Psoas muscle (tissue), 8 donors: ENCODE results near the gene TUT7. TPM values are rescaled to one million over a fixed set of nuclear protein-coding genes. Genes with fewer than 3 reads are reported as not detected.

Experiments
- ATAC-seq, 4 donors: fragments of 200-7000 bp; cut with Tn5 transposase; one replicate each; pipeline ENCODE4 v1.9.1; 2020; ENCODE audit warnings: moderate library complexity in 3 of 4, mild to moderate bottlenecking in 2 of 4
- DNase-seq, 2 donors: peaks; one replicate each; pipeline ENCODE4 v3.0.0-alpha.2; 2020
- H3K27ac ChIP-seq: fragments of 200-600 bp; one replicate; pipeline ENCODE4 v1.8.0; 2022
- H3K27me3 ChIP-seq, 3 donors: fragments of 200-600 bp in 1 of 3; one replicate each; pipeline versions ENCODE4 v1.6.1 to v1.8.0; 2013 to 2022; ENCODE audit warnings: low read length in 2 of 3, mild to moderate bottlenecking in 2 of 3, moderate library complexity in 1 of 3; ENCODE audit not compliant: insufficient read depth in 3 of 3
- H3K36me3 ChIP-seq, 2 donors: fragments of 200-600 bp in 1 of 2; one replicate each; pipeline versions ENCODE4 v1.6.1 to v1.8.0; 2013 to 2022; ENCODE audit warnings: low read depth in 1 of 2, mild to moderate bottlenecking in 1 of 2, moderate library complexity in 1 of 2; ENCODE audit not compliant: insufficient read depth in 1 of 2
- H3K4me1 ChIP-seq: fragments of 200-600 bp; one replicate; pipeline ENCODE4 v1.8.0; 2022
- H3K4me3 ChIP-seq: fragments of 200-600 bp; one replicate; pipeline ENCODE4 v1.8.0; 2022; ENCODE audit warnings: mild to moderate bottlenecking
- H3K9me3 ChIP-seq: fragments of 200-600 bp; one replicate; pipeline ENCODE4 v1.8.0; 2022
- WGBS, 3 donors: extraction: QIAGEN DNeasy Blood & Tissue Kit; methylation state at CpG; one replicate each; pipeline versions ENCODE4 v1.1.6 to v1.1.7; 2013; 5-methylcytosine and 5-hydroxymethylcytosine counted together
- intact Hi-C, 2 donors: fragments of 100-400 bp; cut with DNase I; formaldehyde crosslinking; loops; one replicate each; pipeline versions ENCODE4 v1.11.0 to v1.14.2; 2022
- polyA plus RNA-seq, 3 donors: library from polyadenylated mRNA; stranded (reverse); fragments of 200-250 nt; gene quantifications; one replicate each; pipeline ENCODE4 v1.2.3, GENCODE V29; 2013
- total RNA-seq, 4 donors: library from RNA; stranded (reverse); fragmentation: NEBNext Ultra II Directional in 2 of 4; extraction: Animal tissue kit (Norgen Biotek cat#: 25700) in 2 of 4; gene quantifications; one replicate each; pipeline versions ENCODE4 v1.2.1 to v1.2.4, GENCODE V29; 2021 to 2023
- TF ChIP-seq, protein P1 (sequence below): fragments of 200-600 bp; IDR thresholded peaks from one replicate; pipeline ENCODE4 v1.8.0; 2022; ENCODE audit warnings: antibody characterized with exemption
- donor health status: healthy with polysubstance abuse.
- donor health status: DM: no; HTN: no; CAD: no; lungs with moderate emphysema.
- donor health status: Bipolar disorder and iron deficiency.
- donor health status: healthy.
- donor health status: DM: yes; HTN: yes; CAD: no.
- donor health status: DM: no; HTN: no; CAD: no.
- donor health status: DM: no; HTN: no; CAD: no.
- donor health status: DM: yes; HTN: yes; CAD: no.

TUT7 gene
- total and polyA plus RNA-seq, 7 donors: 9.4 to 21.3 (median 15.5) TPM

DNA sequence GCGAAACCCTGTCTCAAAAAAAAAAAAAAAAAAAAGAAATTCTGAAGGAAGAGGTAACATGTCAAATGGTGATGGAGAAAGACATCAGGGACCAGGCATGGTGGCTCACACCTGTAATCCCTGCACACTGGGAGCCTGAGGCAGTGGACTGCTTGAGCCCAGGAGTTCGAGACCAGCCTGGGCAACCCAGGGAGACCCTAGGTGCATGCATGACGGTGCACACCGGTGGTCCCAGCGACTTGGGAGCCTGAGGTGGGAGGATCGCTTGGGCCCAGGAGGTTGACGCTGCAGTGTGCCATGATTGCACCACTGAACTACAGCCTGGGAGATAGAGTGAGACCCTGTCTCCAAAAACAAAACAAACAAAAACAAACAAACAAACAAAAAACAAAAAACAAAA, 73.6 kb downstream of the TUT7 start:
- ATAC-seq (no peak), DNase-seq (no peak)
- TF ChIP-seq, protein P1, sequence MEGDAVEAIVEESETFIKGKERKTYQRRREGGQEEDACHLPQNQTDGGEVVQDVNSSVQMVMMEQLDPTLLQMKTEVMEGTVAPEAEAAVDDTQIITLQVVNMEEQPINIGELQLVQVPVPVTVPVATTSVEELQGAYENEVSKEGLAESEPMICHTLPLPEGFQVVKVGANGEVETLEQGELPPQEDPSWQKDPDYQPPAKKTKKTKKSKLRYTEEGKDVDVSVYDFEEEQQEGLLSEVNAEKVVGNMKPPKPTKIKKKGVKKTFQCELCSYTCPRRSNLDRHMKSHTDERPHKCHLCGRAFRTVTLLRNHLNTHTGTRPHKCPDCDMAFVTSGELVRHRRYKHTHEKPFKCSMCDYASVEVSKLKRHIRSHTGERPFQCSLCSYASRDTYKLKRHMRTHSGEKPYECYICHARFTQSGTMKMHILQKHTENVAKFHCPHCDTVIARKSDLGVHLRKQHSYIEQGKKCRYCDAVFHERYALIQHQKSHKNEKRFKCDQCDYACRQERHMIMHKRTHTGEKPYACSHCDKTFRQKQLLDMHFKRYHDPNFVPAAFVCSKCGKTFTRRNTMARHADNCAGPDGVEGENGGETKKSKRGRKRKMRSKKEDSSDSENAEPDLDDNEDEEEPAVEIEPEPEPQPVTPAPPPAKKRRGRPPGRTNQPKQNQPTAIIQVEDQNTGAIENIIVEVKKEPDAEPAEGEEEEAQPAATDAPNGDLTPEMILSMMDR: no peak
- no peak overlapping the region for H3K27ac ChIP-seq
- no peaks in the 10 kb centered on the region for H3K9me3 ChIP-seq
- intact Hi-C loops: loop anchor here in 1 of 2 donors (5.0 kb wide), 1 partner anchor 72 kb away; the partner anchor contains the start of gene TUT7
- WGBS, 3 donors: 91 to 97% (median 95%) methylated on average over 7 of the region's 7 CpGs
- H3K4me1 ChIP-seq: peaks cover 42% of the 10 kb centered on the region
- peak overlapping the region; percentile 89 for H3K4me3 ChIP-seq
- no peaks in the 10 kb centered on the region for H3K27me3 ChIP-seq
- peaks cover 0 to 8% of the 10 kb centered on the region in 2 donors for H3K36me3 ChIP-seq

DNA sequence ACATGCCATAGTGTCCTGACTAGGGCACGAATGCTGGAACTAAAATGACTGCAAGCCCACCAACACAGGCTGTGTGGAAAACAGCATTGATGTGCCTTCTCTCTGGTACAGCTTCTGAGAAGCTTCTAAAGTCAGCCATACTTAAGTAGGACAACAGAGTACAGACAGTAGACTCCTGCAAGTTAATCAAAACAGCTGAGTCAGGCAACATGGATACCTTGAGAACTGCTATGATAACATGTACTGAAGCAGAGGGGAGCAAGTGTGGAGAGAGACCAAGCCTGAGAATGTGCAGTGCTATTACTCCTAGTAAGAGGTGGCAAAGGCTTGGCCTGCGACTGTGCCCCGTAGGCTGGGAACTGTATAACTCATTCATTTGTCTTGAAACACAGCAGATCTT, 74.4 kb downstream of the TUT7 start:
- intact Hi-C loops: loop anchor here in 1 of 2 donors (5.0 kb wide), 1 partner anchor 72 kb away; the partner anchor contains the start of gene TUT7
- Histone ChIP-seq H3K4me1 (peaks cover 42% of the 10 kb centered on the region), H3K36me3 (peaks cover 0 to 8% of the 10 kb centered on the region in 2 donors), H3K9me3 (no peaks in the 10 kb centered on the region), H3K27ac (no peak overlapping the region), H3K27me3 (no peaks in the 10 kb centered on the region), H3K4me3 (peak overlapping the region; percentile 89)
- WGBS, 3 donors: 87 to 96% (median 92%) methylated on average over 3 of the region's 3 CpGs
- ATAC-seq: no peak
- TF ChIP-seq, protein P1: no peak
- no peak for DNase-seq

DNA sequence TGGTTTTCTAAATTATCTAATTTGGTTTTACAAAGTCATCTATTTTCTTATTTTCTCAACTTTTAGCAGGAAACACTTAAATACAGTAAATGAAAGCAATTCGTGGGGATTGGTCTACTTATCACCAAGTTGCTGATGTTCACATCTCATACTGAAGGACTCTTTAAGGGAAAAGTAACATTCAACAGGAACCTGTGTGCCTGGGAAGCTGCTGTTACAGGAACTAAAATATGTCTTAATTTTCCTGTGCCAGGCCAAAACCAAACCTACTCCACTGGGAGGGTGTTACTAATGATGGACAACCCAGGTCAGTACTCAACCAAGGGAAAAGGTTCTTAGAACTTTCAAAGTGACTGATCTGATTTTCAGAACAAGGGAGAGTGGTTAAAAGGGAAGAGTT, 77.1 kb downstream of the TUT7 start:
- Histone ChIP-seq H3K9me3 (no peaks in the 10 kb centered on the region), H3K4me3 (no peak overlapping the region), H3K36me3 (peaks cover 3 to 27% of the 10 kb centered on the region in 2 donors), H3K4me1 (peaks cover 38% of the 10 kb centered on the region), H3K27me3 (no peaks in the 10 kb centered on the region), H3K27ac (no peak overlapping the region)
- TF ChIP-seq, protein P1: no peak
- ATAC-seq (no peak), DNase-seq (no peak)
- intact Hi-C loops: no loop called here
- WGBS, 3 donors: 55 to 61% (median 57%) methylated on average over 1 of the region's 1 CpG

DNA sequence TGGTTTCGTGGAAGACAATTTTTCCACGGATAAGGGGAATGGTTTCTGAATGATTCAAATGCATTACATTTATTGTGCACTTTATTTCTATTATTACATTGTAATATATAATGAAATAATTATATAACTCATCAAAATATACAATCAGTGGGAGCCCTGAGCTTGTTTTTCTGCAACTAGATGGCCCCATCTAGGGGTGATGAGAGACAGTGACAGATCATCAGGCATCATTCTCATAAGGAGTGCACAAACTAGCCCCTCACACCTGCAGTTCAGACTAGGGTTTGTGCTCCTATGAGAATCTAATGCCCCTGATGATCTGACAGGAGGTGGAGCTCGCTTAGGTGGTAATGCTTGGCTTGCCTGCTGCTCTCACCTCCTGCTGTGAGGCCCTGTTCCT, 78.2 kb downstream of the TUT7 start:
- Histone ChIP-seq H3K4me1 (peaks cover 34% of the 10 kb centered on the region), H3K9me3 (no peaks in the 10 kb centered on the region), H3K27me3 (no peaks in the 10 kb centered on the region), H3K27ac (no peak overlapping the region), H3K36me3 (peaks cover 3 to 38% of the 10 kb centered on the region in 2 donors), H3K4me3 (no peak overlapping the region)
- 78 to 85% (median 78%) methylated on average over 3 of the region's 3 CpGs for WGBS, 3 donors
- intact Hi-C loops: no loop called here
- ATAC-seq: peak in 1 of 4 donors; percentile 38
- no peak for DNase-seq
- TF ChIP-seq, protein P1: peak; percentile 6
